D721Med (cell line): ENCODE results near the gene NEDD4L.

ENCODE experiments used
- DNase-seq: peaks from one replicate; pipeline ENCODE4 v3.0.0; 2011; ENCODE audit warnings: low spot score; ENCODE audit not compliant: insufficient read length
- FAIRE-seq: peaks from 2 replicates; lab custom pipeline; 2011; peaks lifted over from hg19 to GRCh38; lab: Jason Lieb, UNC
- CTCF ChIP-seq: IDR thresholded peaks from 2 replicates; pipeline ENCODE4 v1.5.1; 2012; ENCODE audit warnings: mild to moderate bottlenecking, control low read depth; ENCODE audit not compliant: insufficient read depth; ENCODE audit errors: missing control alignments

The NEDD4L gene

GRCh38 chr18:58026395-58026794, 17.6 kb upstream of the NEDD4L start:
- no peak for FAIRE-seq
- DNase-seq, result no peak
- no peak for TF ChIP-seq CTCF

GRCh38 chr18:58026857-58027256, 17.2 kb upstream of the NEDD4L start:
- FAIRE-seq (no peak), DNase-seq (no peak)
- no peak for TF ChIP-seq CTCF

- DNase-seq, result no peak
- FAIRE-seq, result no peak
- TF ChIP-seq CTCF, result no peak
Observed at GRCh38 chr18:58027341-58027740, 16.7 kb upstream of the NEDD4L start.

- FAIRE-seq (peak; percentile 97), DNase-seq (no peak)
- no peak for TF ChIP-seq CTCF
Observed at GRCh38 chr18:58028109-58028784, 15.8 kb upstream of the NEDD4L start.

- no peak for FAIRE-seq
- DNase-seq, result no peak
- TF ChIP-seq CTCF, result no peak
Observed at GRCh38 chr18:58032233-58032632, 11.8 kb upstream of the NEDD4L start.

GRCh38 chr18:58033216-58033615, 10.8 kb upstream of the NEDD4L start:
- DNase-seq (no peak), FAIRE-seq (peak; percentile 97)
- TF ChIP-seq CTCF, result no peak

- FAIRE-seq (no peak), DNase-seq (no peak)
- TF ChIP-seq CTCF, result no peak
Observed at GRCh38 chr18:58034370-58034769, 9.7 kb upstream of the NEDD4L start.
